Left forelimb (tissue), 1 donor: ENCODE results near the gene NUCB2.
"Not testable (repeated sequence)": the region's sequence is repeated elsewhere in the genome, so short reads cannot be mapped to it uniquely, and the experiment has no call there.

Experiments used
- DNase-seq: peaks from one replicate; pipeline ENCODE4 v3.0.0-alpha.2; 2018; ENCODE audit warnings: low spot score

Gene NUCB2

GRCh38 chr11:17276236-17277023 lies at the start of gene NUCB2:
Gene NUCB2, plus strand, starts transcription at chr11:17276739. Its CDS starts 18,585 bp downstream, at chr11:17295324.
- peak; percentile 99 for DNase-seq

GRCh38 chr11:17228186-17228925 lies 48.2 kb upstream of the NUCB2 start:
- not testable (repeated sequence) for DNase-seq

GRCh38 chr11:17229481-17230152 lies 46.9 kb upstream of the NUCB2 start:
- DNase-seq = no peak

- DNase-seq = no peak
These were observed 45.4 kb upstream of the NUCB2 start for GRCh38 chr11:17230867-17231851.

GRCh38 chr11:17233101-17233500 lies 43.4 kb upstream of the NUCB2 start:
- no peak for DNase-seq

GRCh38 chr11:17238377-17238776 lies 38.2 kb upstream of the NUCB2 start:
- no peak for DNase-seq

GRCh38 chr11:17239927-17240326 lies 36.6 kb upstream of the NUCB2 start:
- DNase-seq = not testable (repeated sequence)

- no peak for DNase-seq
These were observed 35.8 kb upstream of the NUCB2 start for GRCh38 chr11:17240780-17241179.

GRCh38 chr11:17242954-17243353 lies 33.6 kb upstream of the NUCB2 start:
- DNase-seq = not testable (repeated sequence)

GRCh38 chr11:17244046-17244445 lies 32.5 kb upstream of the NUCB2 start:
- DNase-seq = no peak

- DNase-seq = no peak
These were observed 25.8 kb upstream of the NUCB2 start for GRCh38 chr11:17250561-17251350.

GRCh38 chr11:17252704-17253103 lies 23.8 kb upstream of the NUCB2 start:
- no peak for DNase-seq

GRCh38 chr11:17256512-17256911 lies 20.0 kb upstream of the NUCB2 start:
- no peak for DNase-seq

GRCh38 chr11:17257196-17257595 lies 19.3 kb upstream of the NUCB2 start:
- no peak for DNase-seq

- no peak for DNase-seq
These were observed 17.9 kb upstream of the NUCB2 start for GRCh38 chr11:17258670-17259069.

- DNase-seq = no peak
These were observed 17.0 kb upstream of the NUCB2 start for GRCh38 chr11:17259519-17259918.

- DNase-seq = no peak
These were observed 16.5 kb upstream of the NUCB2 start for GRCh38 chr11:17260020-17260419.

GRCh38 chr11:17263769-17264168 lies 12.8 kb upstream of the NUCB2 start:
- no peak for DNase-seq

- DNase-seq = no peak
These were observed 9.8 kb upstream of the NUCB2 start for GRCh38 chr11:17266781-17267180.

GRCh38 chr11:17267576-17267975 lies 9.0 kb upstream of the NUCB2 start:
- no peak for DNase-seq

- not testable (repeated sequence) for DNase-seq
These were observed 8.0 kb upstream of the NUCB2 start for GRCh38 chr11:17268500-17268899.
